SK-N-SH (cell line): ENCODE data around the gene MARCHF10.
"Not testable (repeated sequence)": the region's sequence is repeated elsewhere in the genome, so short reads cannot be mapped to it uniquely, and the experiment has no call there.

Source experiments
- POLR2AphosphoS5 ChIP-seq: IDR thresholded peaks from 2 replicates; pipeline ENCODE4 v1.6.1; 2012; ENCODE audit warnings: low read depth, low read length
- YY1 ChIP-seq: IDR thresholded peaks from 2 replicates; pipeline ENCODE4 v1.4.0; 2012; ENCODE audit warnings: low read depth, mild to moderate bottlenecking
- TF ChIP-seq, protein P1 (sequence below): IDR thresholded peaks from 2 replicates; pipeline ENCODE4 v1.6.1; 2012; ENCODE audit warnings: mild to moderate bottlenecking, low read depth, low read length, moderate library complexity
- TF ChIP-seq, protein P2 (sequence below): fragments of 150-350 bp; IDR thresholded peaks from 2 replicates; pipeline ENCODE4 v1.6.1; 2017; ENCODE audit warnings: antibody characterized with exemption, low read length, low read depth, borderline replicate concordance
- TF ChIP-seq, protein P3 (sequence below): fragments of 200-600 bp; sonication (generic); IDR thresholded peaks from 2 replicates; pipeline ENCODE4 v1.6.1; 2017; ENCODE audit warnings: antibody characterized with exemption, mild to moderate bottlenecking, moderate library complexity
- TF ChIP-seq, protein P4 (sequence below): IDR thresholded peaks from 2 replicates; pipeline ENCODE4 v1.4.0; 2012; ENCODE audit warnings: low read depth

DNA sequence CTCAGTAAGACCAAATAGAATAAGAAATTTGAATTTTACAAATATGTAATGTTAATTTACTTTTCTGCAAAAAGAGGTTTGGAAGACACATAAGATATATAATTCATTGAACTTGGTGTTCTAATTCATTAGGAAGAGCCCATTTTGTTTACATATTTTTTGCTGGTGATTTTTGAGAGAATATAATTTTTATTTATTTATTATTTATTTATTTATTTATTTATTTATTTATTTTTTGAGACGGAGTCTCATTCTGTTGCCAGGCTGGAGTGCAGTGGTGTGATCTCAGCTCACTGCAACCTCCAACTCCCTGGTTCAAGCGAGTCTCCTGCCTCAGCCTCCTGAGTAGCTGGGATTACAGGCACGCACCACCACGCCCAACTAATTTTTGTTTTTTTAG is 25.7 kb upstream of the MARCHF10 start:
- TF ChIP-seq, protein P1, sequence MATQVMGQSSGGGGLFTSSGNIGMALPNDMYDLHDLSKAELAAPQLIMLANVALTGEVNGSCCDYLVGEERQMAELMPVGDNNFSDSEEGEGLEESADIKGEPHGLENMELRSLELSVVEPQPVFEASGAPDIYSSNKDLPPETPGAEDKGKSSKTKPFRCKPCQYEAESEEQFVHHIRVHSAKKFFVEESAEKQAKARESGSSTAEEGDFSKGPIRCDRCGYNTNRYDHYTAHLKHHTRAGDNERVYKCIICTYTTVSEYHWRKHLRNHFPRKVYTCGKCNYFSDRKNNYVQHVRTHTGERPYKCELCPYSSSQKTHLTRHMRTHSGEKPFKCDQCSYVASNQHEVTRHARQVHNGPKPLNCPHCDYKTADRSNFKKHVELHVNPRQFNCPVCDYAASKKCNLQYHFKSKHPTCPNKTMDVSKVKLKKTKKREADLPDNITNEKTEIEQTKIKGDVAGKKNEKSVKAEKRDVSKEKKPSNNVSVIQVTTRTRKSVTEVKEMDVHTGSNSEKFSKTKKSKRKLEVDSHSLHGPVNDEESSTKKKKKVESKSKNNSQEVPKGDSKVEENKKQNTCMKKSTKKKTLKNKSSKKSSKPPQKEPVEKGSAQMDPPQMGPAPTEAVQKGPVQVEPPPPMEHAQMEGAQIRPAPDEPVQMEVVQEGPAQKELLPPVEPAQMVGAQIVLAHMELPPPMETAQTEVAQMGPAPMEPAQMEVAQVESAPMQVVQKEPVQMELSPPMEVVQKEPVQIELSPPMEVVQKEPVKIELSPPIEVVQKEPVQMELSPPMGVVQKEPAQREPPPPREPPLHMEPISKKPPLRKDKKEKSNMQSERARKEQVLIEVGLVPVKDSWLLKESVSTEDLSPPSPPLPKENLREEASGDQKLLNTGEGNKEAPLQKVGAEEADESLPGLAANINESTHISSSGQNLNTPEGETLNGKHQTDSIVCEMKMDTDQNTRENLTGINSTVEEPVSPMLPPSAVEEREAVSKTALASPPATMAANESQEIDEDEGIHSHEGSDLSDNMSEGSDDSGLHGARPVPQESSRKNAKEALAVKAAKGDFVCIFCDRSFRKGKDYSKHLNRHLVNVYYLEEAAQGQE: not testable (repeated sequence)
- not testable (repeated sequence) for TF ChIP-seq POLR2AphosphoS5, YY1
- TF ChIP-seq, protein P2, sequence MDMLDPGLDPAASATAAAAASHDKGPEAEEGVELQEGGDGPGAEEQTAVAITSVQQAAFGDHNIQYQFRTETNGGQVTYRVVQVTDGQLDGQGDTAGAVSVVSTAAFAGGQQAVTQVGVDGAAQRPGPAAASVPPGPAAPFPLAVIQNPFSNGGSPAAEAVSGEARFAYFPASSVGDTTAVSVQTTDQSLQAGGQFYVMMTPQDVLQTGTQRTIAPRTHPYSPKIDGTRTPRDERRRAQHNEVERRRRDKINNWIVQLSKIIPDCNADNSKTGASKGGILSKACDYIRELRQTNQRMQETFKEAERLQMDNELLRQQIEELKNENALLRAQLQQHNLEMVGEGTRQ: not testable (repeated sequence)
- TF ChIP-seq, protein P3, sequence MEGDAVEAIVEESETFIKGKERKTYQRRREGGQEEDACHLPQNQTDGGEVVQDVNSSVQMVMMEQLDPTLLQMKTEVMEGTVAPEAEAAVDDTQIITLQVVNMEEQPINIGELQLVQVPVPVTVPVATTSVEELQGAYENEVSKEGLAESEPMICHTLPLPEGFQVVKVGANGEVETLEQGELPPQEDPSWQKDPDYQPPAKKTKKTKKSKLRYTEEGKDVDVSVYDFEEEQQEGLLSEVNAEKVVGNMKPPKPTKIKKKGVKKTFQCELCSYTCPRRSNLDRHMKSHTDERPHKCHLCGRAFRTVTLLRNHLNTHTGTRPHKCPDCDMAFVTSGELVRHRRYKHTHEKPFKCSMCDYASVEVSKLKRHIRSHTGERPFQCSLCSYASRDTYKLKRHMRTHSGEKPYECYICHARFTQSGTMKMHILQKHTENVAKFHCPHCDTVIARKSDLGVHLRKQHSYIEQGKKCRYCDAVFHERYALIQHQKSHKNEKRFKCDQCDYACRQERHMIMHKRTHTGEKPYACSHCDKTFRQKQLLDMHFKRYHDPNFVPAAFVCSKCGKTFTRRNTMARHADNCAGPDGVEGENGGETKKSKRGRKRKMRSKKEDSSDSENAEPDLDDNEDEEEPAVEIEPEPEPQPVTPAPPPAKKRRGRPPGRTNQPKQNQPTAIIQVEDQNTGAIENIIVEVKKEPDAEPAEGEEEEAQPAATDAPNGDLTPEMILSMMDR: not testable (repeated sequence)
- TF ChIP-seq, protein P4, sequence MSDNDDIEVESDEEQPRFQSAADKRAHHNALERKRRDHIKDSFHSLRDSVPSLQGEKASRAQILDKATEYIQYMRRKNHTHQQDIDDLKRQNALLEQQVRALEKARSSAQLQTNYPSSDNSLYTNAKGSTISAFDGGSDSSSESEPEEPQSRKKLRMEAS: not testable (repeated sequence)
